IMR-90 (cell line): ENCODE data around the gene ARVCF.

ENCODE experiments used
- BHLHE40 ChIP-seq: fragments of 150-350 bp; IDR thresholded peaks from 2 replicates; pipeline ENCODE4 v1.6.1; 2016; ENCODE audit warnings: mild to moderate bottlenecking, low read depth, low read length
- CEBPB ChIP-seq: IDR thresholded peaks from 2 replicates; pipeline ENCODE4 v1.6.1; 2012; ENCODE audit warnings: low read depth, low read length, improper control_type of control experiment
- MAFK ChIP-seq: IDR thresholded peaks from 2 replicates; pipeline ENCODE4 v1.6.1; 2012; ENCODE audit warnings: low read depth, low read length, improper control_type of control experiment
- POLR2A ChIP-seq: IDR thresholded peaks from 2 replicates; pipeline ENCODE4 v1.6.1; 2012; ENCODE audit warnings: mild to moderate bottlenecking, low read depth, low read length
- TF ChIP-seq, protein P1 (sequence below): conservative IDR thresholded peaks from 2 replicates; pipeline ENCODE4 v1.5.1; 2012; ENCODE audit warnings: mild to moderate bottlenecking, low read depth, low read length, improper control_type of control experiment

DNA sequence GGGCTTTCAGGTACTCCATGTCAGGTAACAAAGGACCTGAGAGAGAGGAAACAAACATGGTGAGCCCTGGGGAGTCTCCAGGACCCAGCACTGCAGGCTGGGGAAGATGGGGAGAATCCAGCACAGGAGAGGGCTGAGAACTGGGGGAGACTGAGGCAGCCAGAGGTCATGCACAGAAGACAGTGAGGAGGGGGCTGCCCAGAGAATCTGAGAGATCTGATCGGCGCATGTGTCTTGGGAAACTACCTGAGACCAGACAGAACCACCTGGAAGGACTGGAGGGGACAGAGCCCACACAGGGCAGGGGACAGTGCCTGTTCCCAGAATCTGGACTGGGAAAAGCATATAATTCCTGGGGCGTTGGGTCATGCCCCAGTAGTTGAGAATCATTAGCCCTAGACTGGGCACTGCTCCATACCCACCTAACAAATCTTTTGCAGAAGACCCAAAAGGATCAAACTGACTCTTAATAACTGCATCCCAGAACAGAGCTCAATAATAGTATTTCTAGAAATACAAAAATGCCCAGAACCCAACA, 95.0 kb downstream of the ARVCF start:
- TF ChIP-seq, protein P1, sequence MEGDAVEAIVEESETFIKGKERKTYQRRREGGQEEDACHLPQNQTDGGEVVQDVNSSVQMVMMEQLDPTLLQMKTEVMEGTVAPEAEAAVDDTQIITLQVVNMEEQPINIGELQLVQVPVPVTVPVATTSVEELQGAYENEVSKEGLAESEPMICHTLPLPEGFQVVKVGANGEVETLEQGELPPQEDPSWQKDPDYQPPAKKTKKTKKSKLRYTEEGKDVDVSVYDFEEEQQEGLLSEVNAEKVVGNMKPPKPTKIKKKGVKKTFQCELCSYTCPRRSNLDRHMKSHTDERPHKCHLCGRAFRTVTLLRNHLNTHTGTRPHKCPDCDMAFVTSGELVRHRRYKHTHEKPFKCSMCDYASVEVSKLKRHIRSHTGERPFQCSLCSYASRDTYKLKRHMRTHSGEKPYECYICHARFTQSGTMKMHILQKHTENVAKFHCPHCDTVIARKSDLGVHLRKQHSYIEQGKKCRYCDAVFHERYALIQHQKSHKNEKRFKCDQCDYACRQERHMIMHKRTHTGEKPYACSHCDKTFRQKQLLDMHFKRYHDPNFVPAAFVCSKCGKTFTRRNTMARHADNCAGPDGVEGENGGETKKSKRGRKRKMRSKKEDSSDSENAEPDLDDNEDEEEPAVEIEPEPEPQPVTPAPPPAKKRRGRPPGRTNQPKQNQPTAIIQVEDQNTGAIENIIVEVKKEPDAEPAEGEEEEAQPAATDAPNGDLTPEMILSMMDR: no peak
- TF ChIP-seq POLR2A (no peak), CEBPB (no peak), BHLHE40 (no peak), MAFK (no peak)
